Heart left ventricle (tissue), 16 donors: ENCODE data around the gene MSMP. TPM values are rescaled to one million over a fixed set of nuclear protein-coding genes. Genes with fewer than 3 reads are reported as not detected.

Source experiments
- ATAC-seq, 4 donors: fragments of 200-7000 bp; cut with Tn5 transposase; one replicate each; pipeline ENCODE4 v1.9.1; 2020 to 2022; ENCODE audit warnings: moderate library complexity in 4 of 4, mild to moderate bottlenecking in 3 of 4, moderate number of reproducible peaks in 1 of 4
- DNase-seq, 5 donors: peaks; one replicate each; pipeline ENCODE4 v3.0.0-alpha.2; 2020
- H3K27ac ChIP-seq, 12 donors: fragments of 200-600 bp; sonication (generic) in 4 of 12; one replicate each; pipeline versions ENCODE4 v1.5.0 to v1.8.0; 2016 to 2022; ENCODE audit warnings: mild to moderate bottlenecking in 2 of 12
- H3K27me3 ChIP-seq, 9 donors: fragments of 200-600 bp; sonication (generic) in 2 of 9; one replicate each; pipeline versions ENCODE4 v1.5.1 to v1.8.0; 2016 to 2022; ENCODE audit warnings: mild to moderate bottlenecking in 3 of 9
- H3K36me3 ChIP-seq, 9 donors: fragments of 200-600 bp; sonication (generic) in 2 of 9; one replicate each; pipeline versions ENCODE4 v1.5.0 to v1.8.0; 2018 to 2022; ENCODE audit warnings: mild to moderate bottlenecking in 2 of 9
- H3K4me1 ChIP-seq, 12 donors: fragments of 200-600 bp; sonication (generic) in 4 of 12; one replicate each; pipeline versions ENCODE4 v1.5.0 to v1.8.0; 2016 to 2022; ENCODE audit warnings: mild to moderate bottlenecking in 3 of 12
- H3K4me3 ChIP-seq, 12 donors: fragments of 200-600 bp; sonication (generic) in 4 of 12; one replicate each; pipeline versions ENCODE4 v1.5.0 to v1.8.0; 2017 to 2022; ENCODE audit warnings: mild to moderate bottlenecking in 9 of 12, moderate library complexity in 4 of 12
- H3K9me3 ChIP-seq, 12 donors: fragments of 200-600 bp; sonication (generic) in 4 of 12; one replicate each; pipeline versions ENCODE4 v1.5.0 to v1.8.0; 2016 to 2022; ENCODE audit warnings: mild to moderate bottlenecking in 1 of 12
- CTCF ChIP-seq, 12 donors: fragments of 200-600 bp; sonication (generic) in 4 of 12; IDR thresholded peaks; one replicate each; pipeline versions ENCODE4 v1.5.0 to v1.8.0; 2018 to 2022; ENCODE audit warnings: antibody characterized with exemption in 12 of 12, mild to moderate bottlenecking in 5 of 12
- POLR2A ChIP-seq, 2 donors: fragments of 450-650 bp; IDR thresholded peaks; one replicate each; pipeline ENCODE4 v1.6.1; 2017; ENCODE audit warnings: antibody characterized with exemption in 2 of 2, mild to moderate bottlenecking in 2 of 2, moderate library complexity in 2 of 2
- WGBS, 4 donors: extraction: QIAGEN DNeasy Blood & Tissue Kit in 2 of 4; methylation state at CpG; one replicate each; pipeline versions ENCODE4 v1.1.5 to v1.1.7; 2013 to 2018; 5-methylcytosine and 5-hydroxymethylcytosine counted together
- intact Hi-C, 10 donors: fragments of 100-400 bp; cut with DNase I; formaldehyde crosslinking; loops; one replicate each; pipeline versions ENCODE4 v1.11.1 to v1.14.2; 2022
- polyA plus RNA-seq, 2 donors: library from polyadenylated mRNA; stranded (reverse); fragments of 200-250 nt; gene quantifications; one replicate each; pipeline ENCODE4 v1.2.3, GENCODE V29; 2013
- total RNA-seq, 9 donors: library from RNA; depleted of rRNA in 2 of 9; stranded (reverse); fragments of >200 nt in 2 of 9; fragmentation: NEBNext Ultra II Directional in 3 of 9; extraction: Animal tissue kit (Norgen Biotek cat#: 25700) in 3 of 9; gene quantifications; one replicate each; pipeline versions ENCODE4 v1.1.0 to v1.2.4, GENCODE V29; 2016 to 2023
- donor health status: ischemic (EF 13 %, LVEDD 7.1; RV severe dilation, severe dysfunction).
- donor health status: healthy with polysubstance abuse.
- donor health status: DM: no; HTN: yes; CAD: no.
- donor health status: DM: no; HTN: no; CAD: no.
- donor health status: ischemic (EF 25% LVEDD 6.9; RV normal size, moderate dysfunction).
- donor health status: ischemic (EF 25% LVEDD 5.7; RV mildly dilated, moderate dysfunction).
- donor health status: healthy.
- donor health status: DM: yes; HTN: yes; CAD: no.
- donor health status: ischemic (EF 35%, LVEDD 5.7; RV mildly dilated, moderate dysfunction).
- donor health status: nonischemic (EF 11% LVEDD 7.7; RV severe dilation, severe dysfunction).
- donor health status: DM: yes; HTN: yes; CAD: no.
- donor health status: PGD.
- donor health status: ischemic (EF 29% LVEDD 5.4; RV normal size, mild dysfunction).
- donor health status: nonischemic (EF 23%, LVEDD 6.1; RV moderate dilation, normal function).

MSMP gene
- total and polyA plus RNA-seq, 11 donors = 0.26 TPM; not detected in 10

DNA sequence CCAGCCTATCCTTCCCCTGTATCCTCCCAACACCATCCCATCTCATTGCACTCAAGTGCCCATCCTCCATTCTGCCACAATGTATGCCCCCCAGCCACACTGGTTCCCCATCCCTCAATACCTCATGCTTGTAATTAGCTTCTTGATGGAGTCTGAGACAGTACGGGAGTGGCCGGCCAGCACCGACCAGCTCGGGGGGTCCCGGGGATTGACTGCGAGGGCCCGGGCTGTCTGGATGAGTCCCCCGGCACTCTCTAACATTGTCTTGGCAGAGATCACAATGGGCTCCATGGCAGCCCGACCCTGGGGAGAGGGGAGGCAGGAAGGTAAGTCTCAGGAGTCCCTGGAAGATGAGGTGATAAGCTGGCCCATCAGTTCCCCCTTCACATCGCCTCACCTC is 47.1 kb downstream of the MSMP start:
- ATAC-seq (no peak), DNase-seq (peak in 2 of 5 donors; percentile 11)
- no peaks in the 10 kb centered on the region for H3K27me3 ChIP-seq
- no peak for TF ChIP-seq POLR2A (IDR thresholded peaks at IDR 0.05)
- no peak for TF ChIP-seq CTCF (IDR thresholded peaks at IDR 0.05)
- H3K4me1 ChIP-seq = peaks cover 0 to 19% (median 0%) of the 10 kb centered on the region in 12 donors
- 86 to 97% (median 93%) methylated on average over 9 to 10 of the region's 10 CpGs for WGBS, 4 donors
- H3K9me3 ChIP-seq = no peaks in the 10 kb centered on the region
- H3K27ac ChIP-seq = peak overlapping the region in 1 of 12 donors; percentile 13
- peaks cover 13 to 100% (median 98%) of the 10 kb centered on the region in 9 donors for H3K36me3 ChIP-seq
- no peak overlapping the region for H3K4me3 ChIP-seq
- intact Hi-C loops = loop anchor here in 1 of 10 donors (5.0 kb wide), 1 partner anchor 45 kb away; no protein-coding TSS in a partner anchor

GRCh38 chr9:35705836-35706430 is 48.1 kb downstream of the MSMP start:
- H3K9me3 ChIP-seq = no peaks in the 10 kb centered on the region
- TF ChIP-seq POLR2A (IDR thresholded peaks at IDR 0.05) (no peak), CTCF (IDR thresholded peaks at IDR 0.05) (no peak)
- H3K4me1 ChIP-seq = peaks cover 0 to 16% (median under 1%) of the 10 kb centered on the region in 12 donors
- peak overlapping the region in 1 of 12 donors; percentile 21 for H3K27ac ChIP-seq
- peaks cover 13 to 100% (median 98%) of the 10 kb centered on the region in 9 donors for H3K36me3 ChIP-seq
- no peak for ATAC-seq
- DNase-seq = peak in 2 of 5 donors; percentile 14 to 18
- no peaks in the 10 kb centered on the region for H3K27me3 ChIP-seq
- WGBS, 4 donors = 87 to 96% (median 94%) methylated on average over 3 to 7 of the region's 7 CpGs
- intact Hi-C loops = loop anchor here in 1 of 10 donors (5.0 kb wide), 1 partner anchor 44 kb away; no protein-coding TSS in a partner anchor
- H3K4me3 ChIP-seq = no peak overlapping the region

DNA sequence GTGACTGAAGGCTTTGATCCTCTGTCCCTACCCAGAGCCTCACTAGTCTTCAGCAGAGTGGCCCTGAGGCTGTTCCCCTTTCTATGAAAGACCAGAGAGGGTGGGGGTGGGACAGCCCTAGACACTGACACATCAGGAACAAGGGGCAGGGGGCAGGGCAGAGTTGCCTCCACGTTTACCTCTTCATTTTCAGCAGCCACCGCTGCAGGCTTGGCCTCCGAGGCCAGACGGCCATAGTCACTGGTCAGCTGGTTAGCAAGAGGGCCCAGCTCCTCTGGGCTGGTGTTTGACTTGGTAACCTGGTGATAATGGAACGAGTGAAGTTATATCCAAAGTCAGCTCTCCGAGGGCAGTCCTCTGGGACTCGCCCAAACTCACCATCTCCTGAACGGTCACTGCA is 48.7 kb downstream of the MSMP start:
- WGBS, 4 donors = 76 to 93% (median 88%) methylated on average over 8 of the region's 8 CpGs
- DNase-seq (peak in 2 of 5 donors; percentile 10 to 14), ATAC-seq (no peak)
- no peak overlapping the region for H3K4me3 ChIP-seq
- intact Hi-C loops = loop anchor here in 1 of 10 donors (5.0 kb wide), 1 partner anchor 43 kb away; no protein-coding TSS in a partner anchor
- peaks cover 0 to 20% (median 1%) of the 10 kb centered on the region in 12 donors for H3K4me1 ChIP-seq
- peak overlapping the region in 2 of 12 donors; percentile 21 to 59 for H3K27ac ChIP-seq
- no peaks in the 10 kb centered on the region for H3K27me3 ChIP-seq
- H3K9me3 ChIP-seq = no peaks in the 10 kb centered on the region
- TF ChIP-seq CTCF (IDR thresholded peaks at IDR 0.05) (no peak), POLR2A (IDR thresholded peaks at IDR 0.05) (no peak)
- H3K36me3 ChIP-seq = peaks cover 13 to 100% (median 98%) of the 10 kb centered on the region in 9 donors

DNA sequence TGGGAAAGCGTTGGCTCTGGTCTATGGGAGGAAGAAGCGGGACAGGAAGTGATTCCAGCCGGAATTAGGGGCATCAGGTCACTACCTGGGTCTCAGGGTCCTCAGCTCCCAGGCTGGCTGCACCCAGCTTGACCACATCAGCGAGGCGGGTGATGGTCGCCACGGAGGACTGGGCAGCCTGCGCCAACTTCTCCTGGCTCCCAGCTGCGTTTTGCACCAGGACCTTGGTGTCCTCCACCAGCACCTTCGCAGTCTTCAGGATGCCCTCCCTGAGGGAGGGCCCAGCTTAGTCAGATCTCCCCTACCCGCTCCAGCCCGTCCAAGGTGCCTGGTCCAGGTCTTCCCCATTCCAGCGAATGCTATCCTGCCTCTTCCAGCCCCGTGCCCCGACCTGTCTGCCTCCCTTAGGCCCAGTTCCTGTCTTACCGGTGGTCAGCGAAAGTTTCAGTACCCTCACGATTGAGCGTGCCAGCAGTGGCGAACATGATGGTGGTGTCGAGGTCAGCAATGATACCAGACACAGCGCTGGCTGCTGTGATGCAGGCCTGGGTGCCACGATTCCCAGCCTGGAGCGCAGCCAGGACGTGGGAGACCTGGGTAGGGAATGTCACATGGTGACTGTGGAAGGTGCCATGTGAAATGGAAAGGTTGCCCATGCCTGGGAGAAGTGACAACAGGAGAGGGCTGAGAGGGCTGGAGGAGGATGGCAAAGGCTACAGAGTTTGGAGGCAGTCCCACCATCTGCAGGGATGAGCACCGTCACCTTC is 50.0 kb downstream of the MSMP start:
- Histone ChIP-seq H3K4me3 (no peak overlapping the region), H3K27me3 (no peaks in the 10 kb centered on the region), H3K4me1 (peaks cover 0 to 21% (median 4%) of the 10 kb centered on the region in 12 donors), H3K36me3 (peaks cover 13 to 100% (median 100%) of the 10 kb centered on the region in 9 donors), H3K9me3 (no peaks in the 10 kb centered on the region), H3K27ac (peak overlapping the region in 2 of 12 donors; percentile 27 to 59)
- 86 to 89% (median 86%) methylated on average over 26 of the region's 26 CpGs for whole genome bisulfite sequencing, 4 donors
- DNase-seq (peak in 3 of 5 donors; percentile 53 to 69 (median 58)), ATAC-seq (peak; percentile 51 to 73 (median 55))
- TF ChIP-seq CTCF (IDR thresholded peaks at IDR 0.05) (no peak), POLR2A (IDR thresholded peaks at IDR 0.05) (no peak)
- intact Hi-C loops = no loop called here
